Psoas muscle (tissue), 8 donors: ENCODE measurements around the gene MAP4K4. TPM values are rescaled to one million over a fixed set of nuclear protein-coding genes. Genes with fewer than 3 reads are reported as not detected.

Experiments
- ATAC-seq, 4 donors: fragments of 200-7000 bp; cut with Tn5 transposase; one replicate each; pipeline ENCODE4 v1.9.1; 2020; ENCODE audit warnings: moderate library complexity in 3 of 4, mild to moderate bottlenecking in 2 of 4
- DNase-seq, 2 donors: peaks; one replicate each; pipeline ENCODE4 v3.0.0-alpha.2; 2020
- H3K27ac ChIP-seq: fragments of 200-600 bp; one replicate; pipeline ENCODE4 v1.8.0; 2022
- H3K27me3 ChIP-seq, 3 donors: fragments of 200-600 bp in 1 of 3; one replicate each; pipeline versions ENCODE4 v1.6.1 to v1.8.0; 2013 to 2022; ENCODE audit warnings: low read length in 2 of 3, mild to moderate bottlenecking in 2 of 3, moderate library complexity in 1 of 3; ENCODE audit not compliant: insufficient read depth in 3 of 3
- H3K36me3 ChIP-seq, 2 donors: fragments of 200-600 bp in 1 of 2; one replicate each; pipeline versions ENCODE4 v1.6.1 to v1.8.0; 2013 to 2022; ENCODE audit warnings: low read depth in 1 of 2, mild to moderate bottlenecking in 1 of 2, moderate library complexity in 1 of 2; ENCODE audit not compliant: insufficient read depth in 1 of 2
- H3K4me1 ChIP-seq: fragments of 200-600 bp; one replicate; pipeline ENCODE4 v1.8.0; 2022
- H3K4me3 ChIP-seq: fragments of 200-600 bp; one replicate; pipeline ENCODE4 v1.8.0; 2022; ENCODE audit warnings: mild to moderate bottlenecking
- H3K9me3 ChIP-seq: fragments of 200-600 bp; one replicate; pipeline ENCODE4 v1.8.0; 2022
- WGBS, 3 donors: extraction: QIAGEN DNeasy Blood & Tissue Kit; methylation state at CpG; one replicate each; pipeline versions ENCODE4 v1.1.6 to v1.1.7; 2013; 5-methylcytosine and 5-hydroxymethylcytosine counted together
- intact Hi-C, 2 donors: fragments of 100-400 bp; cut with DNase I; formaldehyde crosslinking; loops; one replicate each; pipeline versions ENCODE4 v1.11.0 to v1.14.2; 2022
- polyA plus RNA-seq, 3 donors: library from polyadenylated mRNA; stranded (reverse); fragments of 200-250 nt; gene quantifications; one replicate each; pipeline ENCODE4 v1.2.3, GENCODE V29; 2013
- total RNA-seq, 4 donors: library from RNA; stranded (reverse); fragmentation: NEBNext Ultra II Directional in 2 of 4; extraction: Animal tissue kit (Norgen Biotek cat#: 25700) in 2 of 4; gene quantifications; one replicate each; pipeline versions ENCODE4 v1.2.1 to v1.2.4, GENCODE V29; 2021 to 2023
- TF ChIP-seq, protein P1 (sequence below): fragments of 200-600 bp; IDR thresholded peaks from one replicate; pipeline ENCODE4 v1.8.0; 2022; ENCODE audit warnings: antibody characterized with exemption
- donor health status: healthy with polysubstance abuse.
- donor health status: DM: no; HTN: no; CAD: no; lungs with moderate emphysema.
- donor health status: Bipolar disorder and iron deficiency.
- donor health status: healthy.
- donor health status: DM: yes; HTN: yes; CAD: no.
- donor health status: DM: no; HTN: no; CAD: no.
- donor health status: DM: no; HTN: no; CAD: no.
- donor health status: DM: yes; HTN: yes; CAD: no.

MAP4K4 gene
- total and polyA plus RNA-seq, 7 donors, result 20.1 to 99.9 (median 80.4) TPM

DNA sequence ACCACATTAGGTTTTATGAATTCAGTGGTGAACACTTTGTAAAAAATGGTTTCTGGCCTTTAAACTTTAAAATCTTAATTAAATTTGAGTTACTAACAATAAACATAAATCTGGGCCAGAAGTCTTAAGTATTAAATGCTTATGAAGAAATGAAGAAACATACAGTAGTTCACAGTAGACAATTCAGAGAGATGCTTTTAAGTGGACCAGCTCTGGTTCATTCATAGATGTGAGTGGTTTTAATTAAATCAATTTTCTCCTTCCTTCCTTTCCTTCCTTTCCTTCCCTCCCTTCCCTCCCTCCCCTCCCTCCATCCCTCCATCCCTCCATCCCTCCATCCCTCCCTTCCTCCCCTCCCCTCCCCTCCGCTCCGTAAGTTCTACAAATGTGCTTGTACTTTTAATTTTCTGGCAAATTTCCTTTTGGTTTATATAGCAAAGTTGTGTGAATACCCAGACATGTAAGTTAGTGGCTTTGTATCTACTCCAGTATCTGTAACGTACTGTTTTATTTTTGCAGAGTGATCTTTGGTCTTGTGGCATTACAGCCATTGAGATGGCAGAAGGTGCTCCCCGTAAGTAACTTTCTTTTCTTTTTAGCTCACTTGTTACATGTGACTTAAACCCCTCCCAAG, 136.5 kb downstream of the MAP4K4 start:
- DNase-seq, result no peak
- H3K4me3 ChIP-seq, result no peak overlapping the region
- intact Hi-C loops, result loop anchor here (2.0 to 5.0 kb wide), 4 partner anchors 137 to 492 kb away; partner anchors contain the start of gene MAP4K4 (in 1 of the 2)

DNA sequence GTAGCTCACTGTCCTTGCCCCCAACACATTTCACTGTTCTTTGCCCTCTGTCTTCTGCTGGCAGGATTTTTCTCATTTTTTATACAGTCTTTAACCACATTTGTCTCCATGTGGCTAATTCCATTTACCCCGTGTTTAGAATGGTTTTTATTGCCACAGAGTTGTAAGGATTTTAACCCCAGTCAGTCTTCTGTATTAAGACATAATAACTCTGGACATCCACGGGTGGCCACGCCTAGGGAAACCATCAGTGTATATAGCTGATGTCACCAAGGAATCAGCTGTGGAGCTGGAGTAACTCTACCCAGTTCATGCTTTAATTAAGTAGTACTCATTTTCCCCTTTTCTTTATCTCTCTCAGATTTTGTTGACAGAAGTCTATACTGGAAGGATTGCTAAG, 139.8 kb downstream of the MAP4K4 start:
- no peak overlapping the region for H3K4me3 ChIP-seq
- H3K4me1 ChIP-seq, result no peaks in the 10 kb centered on the region
- H3K9me3 ChIP-seq, result no peaks in the 10 kb centered on the region
- TF ChIP-seq, protein P1, sequence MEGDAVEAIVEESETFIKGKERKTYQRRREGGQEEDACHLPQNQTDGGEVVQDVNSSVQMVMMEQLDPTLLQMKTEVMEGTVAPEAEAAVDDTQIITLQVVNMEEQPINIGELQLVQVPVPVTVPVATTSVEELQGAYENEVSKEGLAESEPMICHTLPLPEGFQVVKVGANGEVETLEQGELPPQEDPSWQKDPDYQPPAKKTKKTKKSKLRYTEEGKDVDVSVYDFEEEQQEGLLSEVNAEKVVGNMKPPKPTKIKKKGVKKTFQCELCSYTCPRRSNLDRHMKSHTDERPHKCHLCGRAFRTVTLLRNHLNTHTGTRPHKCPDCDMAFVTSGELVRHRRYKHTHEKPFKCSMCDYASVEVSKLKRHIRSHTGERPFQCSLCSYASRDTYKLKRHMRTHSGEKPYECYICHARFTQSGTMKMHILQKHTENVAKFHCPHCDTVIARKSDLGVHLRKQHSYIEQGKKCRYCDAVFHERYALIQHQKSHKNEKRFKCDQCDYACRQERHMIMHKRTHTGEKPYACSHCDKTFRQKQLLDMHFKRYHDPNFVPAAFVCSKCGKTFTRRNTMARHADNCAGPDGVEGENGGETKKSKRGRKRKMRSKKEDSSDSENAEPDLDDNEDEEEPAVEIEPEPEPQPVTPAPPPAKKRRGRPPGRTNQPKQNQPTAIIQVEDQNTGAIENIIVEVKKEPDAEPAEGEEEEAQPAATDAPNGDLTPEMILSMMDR, result no peak
- H3K27ac ChIP-seq, result no peak overlapping the region
- peaks cover 7 to 72% of the 10 kb centered on the region in 2 donors for H3K36me3 ChIP-seq
- ATAC-seq (no peak), DNase-seq (no peak)
- no peaks in the 10 kb centered on the region for H3K27me3 ChIP-seq
- 57 to 68% (median 62%) methylated on average over 3 of the region's 3 CpGs for WGBS, 3 donors
- intact Hi-C loops, result loop anchor here in 1 of 2 donors (2.0 kb wide), 1 partner anchor 323 kb away; no protein-coding TSS in a partner anchor

More for the DNA sequence above, 136.5 kb downstream of the MAP4K4 start:
- Histone ChIP-seq H3K4me1 (peaks cover 4% of the 10 kb centered on the region), H3K27ac (no peak overlapping the region), H3K9me3 (no peaks in the 10 kb centered on the region), H3K27me3 (no peaks in the 10 kb centered on the region), H3K36me3 (peaks cover 10 to 63% of the 10 kb centered on the region in 2 donors)
- TF ChIP-seq, protein P1, result no peak
- 93 to 95% (median 94%) methylated on average over 4 of the region's 4 CpGs for WGBS, 3 donors
- ATAC-seq, result no peak

DNA sequence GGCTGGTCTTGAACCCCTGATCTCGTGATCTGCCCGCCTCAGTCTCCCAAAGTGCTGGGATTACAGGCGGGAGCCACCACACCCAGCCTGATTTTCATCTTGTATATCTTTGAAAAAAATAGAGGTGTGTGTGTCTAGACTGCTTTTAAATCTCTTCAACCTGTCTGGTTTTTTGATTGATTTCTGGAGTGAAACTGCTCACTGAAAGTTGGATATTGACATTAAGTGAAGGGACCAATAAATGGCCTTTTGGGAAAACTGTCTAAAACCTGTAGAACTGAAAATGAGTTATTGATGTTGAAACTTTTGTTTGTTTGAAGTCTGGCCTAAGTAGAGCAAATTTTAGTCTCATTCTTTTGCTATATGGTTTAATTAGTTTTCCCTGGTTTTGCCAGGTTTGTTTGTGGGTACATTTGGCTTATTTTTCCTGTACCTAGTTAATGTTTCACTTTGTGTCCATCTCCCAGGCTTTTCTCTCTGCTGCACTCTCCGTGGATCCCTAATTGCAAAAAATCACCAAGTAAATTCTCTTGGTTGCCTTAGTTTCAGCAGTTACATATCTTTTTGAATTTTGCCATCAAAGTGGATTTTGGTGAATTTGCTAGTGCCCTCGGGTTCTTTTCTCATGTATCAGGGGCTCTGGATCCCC, 144.3 kb downstream of the MAP4K4 start:
- H3K4me1 ChIP-seq, result peaks cover 10% of the 10 kb centered on the region
- intact Hi-C loops, result no loop called here
- WGBS, 3 donors, result 94 to 99% (median 97%) methylated on average over 5 of the region's 5 CpGs
- no peak for ATAC-seq
- H3K4me3 ChIP-seq, result no peak overlapping the region
- H3K9me3 ChIP-seq, result no peaks in the 10 kb centered on the region
- TF ChIP-seq, protein P1, result no peak
- H3K27me3 ChIP-seq, result no peaks in the 10 kb centered on the region
- no peak overlapping the region for H3K27ac ChIP-seq
- peaks cover 15 to 87% of the 10 kb centered on the region in 2 donors for H3K36me3 ChIP-seq
- DNase-seq, result no peak

DNA sequence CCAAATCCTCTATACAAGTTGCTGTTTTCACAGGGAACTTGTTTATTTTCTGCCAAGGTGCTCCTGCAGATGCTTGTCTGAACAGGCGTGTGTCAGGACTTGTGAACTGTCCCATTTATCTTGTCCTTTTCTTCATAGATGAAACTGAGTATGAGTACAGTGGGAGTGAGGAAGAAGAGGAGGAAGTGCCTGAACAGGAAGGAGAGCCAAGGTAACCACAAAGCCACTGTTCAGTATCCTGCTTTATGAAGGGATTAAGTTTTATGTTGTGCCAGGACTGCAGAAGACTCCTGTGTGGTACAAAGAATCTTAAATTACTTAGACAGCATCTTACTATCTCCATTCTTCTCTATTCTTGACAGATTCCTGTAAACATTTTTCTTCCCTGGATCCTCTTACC, 145.0 kb downstream of the MAP4K4 start:
- Histone ChIP-seq H3K9me3 (no peaks in the 10 kb centered on the region), H3K27ac (no peak overlapping the region), H3K27me3 (no peaks in the 10 kb centered on the region), H3K4me1 (peaks cover 10% of the 10 kb centered on the region), H3K4me3 (no peak overlapping the region), H3K36me3 (peaks cover 20 to 86% of the 10 kb centered on the region in 2 donors)
- WGBS, 3 donors, result 88 to 96% (median 94%) methylated on average over 1 of the region's 1 CpG
- intact Hi-C loops, result no loop called here
- TF ChIP-seq, protein P1, result no peak
- no peak for ATAC-seq
- DNase-seq, result no peak
